Activated CD4-positive, alpha-beta T cell treated with anti-CD3 and anti-CD28 coated beads for 36 hours (primary cell): ENCODE measurements around the gene PHPT1. TPM values are rescaled to one million over a fixed set of nuclear protein-coding genes. Genes with fewer than 3 reads are reported as not detected.
"Not testable (repeated sequence)": the region's sequence is repeated elsewhere in the genome, so short reads cannot be mapped to it uniquely, and the experiment has no call there.

Experiments used
- ATAC-seq: fragments of 200-7000 bp; cut with Tn5 transposase; one replicate; pipeline ENCODE4 v1.10.0; 2021; ENCODE audit warnings: mild to moderate bottlenecking, moderate library complexity
- CTCF ChIA-PET: fragments of 350-600 bp; sonication (Branson Sonifier 250); formaldehyde crosslinking; loops from one replicate; lab custom pipeline; 2021; ENCODE audit warnings: antibody characterized with exemption; lab: Charles Lee
- POLR2A ChIA-PET: fragments of 350-600 bp; sonication (Branson Sonifier 250); formaldehyde crosslinking; loops from one replicate; lab custom pipeline; 2021; ENCODE audit warnings: antibody characterized with exemption, inconsistent platforms; lab: Charles Lee
- DNase-seq: peaks from one replicate; pipeline ENCODE4 v3.0.0-alpha.2; 2020
- H3K27ac Mint-ChIP-seq: one replicate; pipeline ENCODE4 v1.8.0; 2021; ENCODE audit warnings: mixed read lengths
- H3K27me3 Mint-ChIP-seq: one replicate; pipeline ENCODE4 v1.8.0; 2021; ENCODE audit warnings: mixed read lengths
- H3K36me3 Mint-ChIP-seq: one replicate; pipeline ENCODE4 v1.8.0; 2021; ENCODE audit warnings: low read depth, mixed read lengths
- H3K4me1 Mint-ChIP-seq: one replicate; pipeline ENCODE4 v1.8.0; 2021; ENCODE audit warnings: mixed read lengths
- H3K4me3 Mint-ChIP-seq: one replicate; pipeline ENCODE4 v1.8.0; 2021; ENCODE audit warnings: mild to moderate bottlenecking, moderate library complexity, mixed read lengths
- H3K9me3 Mint-ChIP-seq: one replicate; pipeline ENCODE4 v1.8.0; 2021; ENCODE audit warnings: low read depth, mixed read lengths
- intact Hi-C, 2 experiments: fragments of 100-400 bp; cut with DNase I in 1 of 2; cut with micrococcal nuclease in 1 of 2; formaldehyde crosslinking; loops; one replicate each; pipeline versions ENCODE4 v1.14.2 to v1.15.1; 2022 to 2024; cut with DNase I, micrococcal nuclease
- total RNA-seq, 2 experiments: library from RNA; stranded (reverse); gene quantifications; one replicate each; pipeline ENCODE4 v1.2.3, GENCODE V29; 2021

Gene PHPT1
- total RNA-seq, 2 experiments from 2014 or later = 94.5 to 98.9 TPM

- peaks cover 14% of the 10 kb centered on the region for H3K36me3 Mint-ChIP-seq
- no peak overlapping the region for H3K27ac Mint-ChIP-seq
- ATAC-seq = no peak
- no peak for DNase-seq
- CTCF ChIA-PET = no interaction called here
- no peaks in the 10 kb centered on the region for H3K4me1 Mint-ChIP-seq
- intact Hi-C loops = no loop called here
- no peaks in the 10 kb centered on the region for H3K9me3 Mint-ChIP-seq
- H3K4me3 Mint-ChIP-seq = no peak overlapping the region
- no peaks in the 10 kb centered on the region for H3K27me3 Mint-ChIP-seq
- POLR2A ChIA-PET = no interaction called here
These were observed 18.0 kb upstream of the PHPT1 start for GRCh38 chr9:136831002-136831719.

GRCh38 chr9:136831720-136832104, 17.5 kb upstream of the PHPT1 start:
- H3K4me1 Mint-ChIP-seq = no peaks in the 10 kb centered on the region
- H3K36me3 Mint-ChIP-seq = peaks cover 14% of the 10 kb centered on the region
- H3K4me3 Mint-ChIP-seq = no peak overlapping the region
- no peak overlapping the region for H3K27ac Mint-ChIP-seq
- intact Hi-C loops = no loop called here
- ATAC-seq (no peak), DNase-seq (no peak)
- H3K9me3 Mint-ChIP-seq = no peaks in the 10 kb centered on the region
- CTCF ChIA-PET = no interaction called here
- H3K27me3 Mint-ChIP-seq = no peaks in the 10 kb centered on the region
- POLR2A ChIA-PET = no interaction called here

GRCh38 chr9:136832581-136832980, 16.6 kb upstream of the PHPT1 start:
- CTCF ChIA-PET = interaction anchor here (0.6 kb wide), 2 partner anchors 55 to 123 kb away, joined by 3 to 4 read pairs; no protein-coding TSS in a partner anchor
- POLR2A ChIA-PET = no interaction called here

GRCh38 chr9:136833381-136834048, 15.7 kb upstream of the PHPT1 start:
- ATAC-seq, H3K27ac Mint-ChIP-seq, intact Hi-C loops, DNase-seq, POLR2A ChIA-PET, H3K4me3 Mint-ChIP-seq, H3K4me1 Mint-ChIP-seq, H3K27me3 Mint-ChIP-seq, H3K9me3 Mint-ChIP-seq: not testable (repeated sequence)
- CTCF ChIA-PET = interaction anchor here (0.6 kb wide), 2 partner anchors 56 to 122 kb away, joined by 3 to 4 read pairs; no protein-coding TSS in a partner anchor
- peaks cover 14% of the 10 kb centered on the region for H3K36me3 Mint-ChIP-seq

More at GRCh38 chr9:136832581-136832980, 16.6 kb upstream of the PHPT1 start:
- Mint-ChIP-seq H3K9me3 (no peaks in the 10 kb centered on the region), H3K27me3 (no peaks in the 10 kb centered on the region), H3K4me1 (no peaks in the 10 kb centered on the region), H3K4me3 (no peak overlapping the region), H3K27ac (no peak overlapping the region), H3K36me3 (peaks cover 14% of the 10 kb centered on the region)
- intact Hi-C loops = no loop called here
- DNase-seq (no peak), ATAC-seq (no peak)

- no peak for DNase-seq
- H3K4me3 Mint-ChIP-seq = no peak overlapping the region
- no peak overlapping the region for H3K27ac Mint-ChIP-seq
- no peaks in the 10 kb centered on the region for H3K9me3 Mint-ChIP-seq
- no peaks in the 10 kb centered on the region for H3K27me3 Mint-ChIP-seq
- no peak for ATAC-seq
- CTCF ChIA-PET = no interaction called here
- H3K36me3 Mint-ChIP-seq = peaks cover 12% of the 10 kb centered on the region
- POLR2A ChIA-PET = no interaction called here
- intact Hi-C loops = no loop called here
- no peaks in the 10 kb centered on the region for H3K4me1 Mint-ChIP-seq
These were observed 13.9 kb upstream of the PHPT1 start for GRCh38 chr9:136835162-136835931.

GRCh38 chr9:136835932-136836904, 13.0 kb upstream of the PHPT1 start:
- H3K4me1 Mint-ChIP-seq = no peaks in the 10 kb centered on the region
- POLR2A ChIA-PET = no interaction called here
- H3K27ac Mint-ChIP-seq = no peak overlapping the region
- H3K36me3 Mint-ChIP-seq = peaks cover 8% of the 10 kb centered on the region
- intact Hi-C loops = no loop called here
- no peak overlapping the region for H3K4me3 Mint-ChIP-seq
- CTCF ChIA-PET = no interaction called here
- ATAC-seq = no peak
- no peaks in the 10 kb centered on the region for H3K9me3 Mint-ChIP-seq
- no peaks in the 10 kb centered on the region for H3K27me3 Mint-ChIP-seq
- no peak for DNase-seq

- CTCF ChIA-PET = no interaction called here
- H3K36me3 Mint-ChIP-seq = peaks cover 3% of the 10 kb centered on the region
- intact Hi-C loops = no loop called here
- H3K9me3 Mint-ChIP-seq = no peaks in the 10 kb centered on the region
- DNase-seq (no peak), ATAC-seq (no peak)
- H3K4me1 Mint-ChIP-seq = peaks cover 2% of the 10 kb centered on the region
- POLR2A ChIA-PET = no interaction called here
- H3K27ac Mint-ChIP-seq = no peak overlapping the region
- no peak overlapping the region for H3K4me3 Mint-ChIP-seq
- H3K27me3 Mint-ChIP-seq = no peaks in the 10 kb centered on the region
These were observed 11.9 kb upstream of the PHPT1 start for GRCh38 chr9:136837146-136837855.

- CTCF ChIA-PET, DNase-seq, POLR2A ChIA-PET: not testable (repeated sequence)
These were observed 11.3 kb upstream of the PHPT1 start for GRCh38 chr9:136837856-136838277.

GRCh38 chr9:136838314-136839228, 10.6 kb upstream of the PHPT1 start:
- H3K9me3 Mint-ChIP-seq = no peaks in the 10 kb centered on the region
- POLR2A ChIA-PET = no interaction called here
- CTCF ChIA-PET = interaction anchor here (0.6 kb wide), 2 partner anchors 23 to 44 kb away, joined by 3 read pairs; no protein-coding TSS in a partner anchor
- H3K4me3 Mint-ChIP-seq = no peak overlapping the region
- no peak for ATAC-seq
- no peak for DNase-seq
- intact Hi-C loops = no loop called here
- H3K27me3 Mint-ChIP-seq = peaks cover under 1% of the 10 kb centered on the region
- no peak overlapping the region for H3K27ac Mint-ChIP-seq
- H3K36me3 Mint-ChIP-seq = peaks cover 3% of the 10 kb centered on the region
- H3K4me1 Mint-ChIP-seq = peaks cover 5% of the 10 kb centered on the region

More at GRCh38 chr9:136837856-136838277, 11.3 kb upstream of the PHPT1 start:
- H3K36me3 Mint-ChIP-seq, ATAC-seq, intact Hi-C loops, H3K4me1 Mint-ChIP-seq, H3K9me3 Mint-ChIP-seq, H3K27ac Mint-ChIP-seq, H3K4me3 Mint-ChIP-seq, H3K27me3 Mint-ChIP-seq: not testable (repeated sequence)
